PC-3 (cell line): ENCODE measurements around the gene TMC1.

ENCODE experiments used
- CTCF ChIP-seq: fragments of 300-600 bp; sonication (generic); conservative IDR thresholded peaks from 2 replicates; pipeline ENCODE4 v1.5.1; 2017; ENCODE audit warnings: antibody characterized with exemption, low read depth, mild to moderate bottlenecking, low read length
- EZH2 ChIP-seq: fragments of 300-600 bp; sonication (generic); IDR thresholded peaks from one replicate; pipeline ENCODE4 v1.6.1; 2017; ENCODE audit warnings: antibody characterized with exemption, mild to moderate bottlenecking, low read length; ENCODE audit not compliant: unreplicated experiment
- EZH2phosphoT487 ChIP-seq: fragments of 300-600 bp; sonication (generic); IDR thresholded peaks from 2 replicates; pipeline ENCODE4 v1.6.1; 2018; ENCODE audit warnings: mild to moderate bottlenecking, antibody characterized with exemption, low read length, borderline replicate concordance

- TF ChIP-seq EZH2 (no peak), CTCF (no peak), EZH2phosphoT487 (no peak)
These were observed 159.8 kb downstream of the TMC1 start for GRCh38 chr9:72681283-72681630.
